Inferior parietal cortex (tissue), 1 donor: ENCODE results near the gene BAIAP2.

Source experiments
- DNase-seq: peaks from one replicate; pipeline ENCODE4 v3.0.0-alpha.2; 2016; ENCODE audit errors: extremely low spot score

The BAIAP2 gene

GRCh38 chr17:81110488-81111040, 75.6 kb downstream of the BAIAP2 start:
- DNase-seq, result no peak

GRCh38 chr17:81111066-81111465, 76.1 kb downstream of the BAIAP2 start:
- DNase-seq, result no peak

GRCh38 chr17:81112450-81112849, 77.5 kb downstream of the BAIAP2 start:
- DNase-seq, result no peak

GRCh38 chr17:81113158-81113724, 78.3 kb downstream of the BAIAP2 start:
- no peak for DNase-seq

- DNase-seq, result no peak
These were observed 79.6 kb downstream of the BAIAP2 start for GRCh38 chr17:81114351-81115093.

GRCh38 chr17:81115219-81115618, 80.3 kb downstream of the BAIAP2 start:
- no peak for DNase-seq

- DNase-seq, result no peak
These were observed 81.0 kb downstream of the BAIAP2 start for GRCh38 chr17:81115749-81116464.

- no peak for DNase-seq
These were observed 81.8 kb downstream of the BAIAP2 start for GRCh38 chr17:81116704-81117103.

- DNase-seq, result no peak
These were observed 82.8 kb downstream of the BAIAP2 start for GRCh38 chr17:81117672-81118198.

- DNase-seq, result no peak
These were observed 83.6 kb downstream of the BAIAP2 start for GRCh38 chr17:81118308-81119221.

- peak; percentile 90 for DNase-seq
These were observed 84.5 kb downstream of the BAIAP2 start for GRCh38 chr17:81119223-81120148.

GRCh38 chr17:81120149-81120484, 85.2 kb downstream of the BAIAP2 start:
- DNase-seq, result no peak

- no peak for DNase-seq
These were observed 86.0 kb downstream of the BAIAP2 start for GRCh38 chr17:81120695-81121621.

- DNase-seq, result no peak
These were observed 87.1 kb downstream of the BAIAP2 start for GRCh38 chr17:81121841-81122733.

GRCh38 chr17:81123052-81124048, 88.4 kb downstream of the BAIAP2 start:
- no peak for DNase-seq

- no peak for DNase-seq
These were observed 89.4 kb downstream of the BAIAP2 start for GRCh38 chr17:81124377-81124776.

- DNase-seq, result no peak
These were observed 90.7 kb downstream of the BAIAP2 start for GRCh38 chr17:81125573-81126081.
